Keratinocyte (primary cell): ENCODE data around the gene CELF5. TPM values are rescaled to one million over a fixed set of nuclear protein-coding genes. Genes with fewer than 3 reads are reported as not detected.

Source experiments
- DNase-seq: peaks from one replicate; pipeline ENCODE4 v3.0.0-alpha.2; 2011; ENCODE audit warnings: low read depth, missing footprints, low spot score
- FAIRE-seq: peaks from 2 replicates; lab custom pipeline; 2011; peaks lifted over from hg19 to GRCh38; lab: Jason Lieb, UNC
- H2AFZ ChIP-seq: 2 replicates; pipeline ENCODE4 v1.6.0; 2012; ENCODE audit warnings: low read length, control low read depth, inconsistent platforms; ENCODE audit not compliant: control insufficient read depth
- H3K27ac ChIP-seq: 2 replicates; pipeline ENCODE4 v1.5.1; 2011; ENCODE audit warnings: low read length; ENCODE audit not compliant: control insufficient read depth, insufficient read depth
- H3K27me3 ChIP-seq: 3 replicates; pipeline ENCODE4 v1.6.0; 2011; ENCODE audit warnings: low read length; ENCODE audit not compliant: control insufficient read depth, insufficient read depth; ENCODE audit errors: extremely low read depth
- H3K36me3 ChIP-seq, 2 experiments: 2 replicates in 1 of 2; 3 replicates in 1 of 2; pipeline ENCODE4 v1.5.1; 2011; ENCODE audit warnings: low read length in 2 of 2, mild to moderate bottlenecking in 1 of 2; ENCODE audit not compliant: control insufficient read depth in 2 of 2, insufficient read depth in 2 of 2; ENCODE audit errors: extremely low read depth in 1 of 2
- H3K4me1 ChIP-seq: 3 replicates; pipeline ENCODE4 v1.5.1; 2011; ENCODE audit warnings: low read length; ENCODE audit not compliant: control insufficient read depth, insufficient read depth; ENCODE audit errors: extremely low read depth
- H3K4me2 ChIP-seq: 3 replicates; pipeline ENCODE4 v1.6.0; 2011; ENCODE audit warnings: low read depth, low read length; ENCODE audit not compliant: control insufficient read depth, insufficient read depth; ENCODE audit errors: extremely low read depth
- H3K4me3 ChIP-seq, 3 experiments: fragments of 200-600 bp in 1 of 3; sonication (generic) in 1 of 3; 2 replicates in 2 of 3; 3 replicates in 1 of 3; pipeline ENCODE4 v1.5.1; 2011 to 2016; ENCODE audit warnings: low read length in 3 of 3, mild to moderate bottlenecking in 3 of 3, control low read depth in 2 of 3, inconsistent platforms in 1 of 3, low read depth in 1 of 3, mixed read lengths in 1 of 3, mixed run types in 1 of 3, moderate library complexity in 1 of 3; ENCODE audit not compliant: control insufficient read depth in 2 of 3, insufficient read depth in 2 of 3; ENCODE audit errors: extremely low read depth in 1 of 3
- H3K79me2 ChIP-seq: 2 replicates; pipeline ENCODE4 v1.6.0; 2012; ENCODE audit warnings: low read length; ENCODE audit not compliant: control insufficient read depth, insufficient read depth
- H3K9ac ChIP-seq: 3 replicates; pipeline ENCODE4 v1.6.0; 2011; ENCODE audit warnings: low read length; ENCODE audit not compliant: control insufficient read depth, insufficient read depth; ENCODE audit errors: extremely low read depth
- H3K9me1 ChIP-seq: 3 replicates; pipeline ENCODE4 v1.6.0; 2011; ENCODE audit warnings: low read length; ENCODE audit not compliant: control insufficient read depth, insufficient read depth; ENCODE audit errors: extremely low read depth
- H3K9me3 ChIP-seq: 2 replicates; pipeline ENCODE4 v1.5.1; 2012; ENCODE audit warnings: low read depth, low read length; ENCODE audit not compliant: control insufficient read depth
- H4K20me1 ChIP-seq: 3 replicates; pipeline ENCODE4 v1.6.0; 2011; ENCODE audit warnings: low read length; ENCODE audit not compliant: control insufficient read depth, insufficient read depth; ENCODE audit errors: extremely low read depth
- CTCF ChIP-seq, 3 experiments: IDR thresholded peaks in 1 of 3; conservative IDR thresholded peaks in 1 of 3; optimal IDR thresholded peaks in 1 of 3; 2 replicates in 2 of 3; 3 replicates in 1 of 3; pipeline versions ENCODE3 to v1.5.1; 2011; ENCODE audit warnings: low read length in 3 of 3, mild to moderate bottlenecking in 3 of 3, moderate library complexity in 2 of 3, control low read depth in 1 of 3, inconsistent platforms in 1 of 3; ENCODE audit not compliant: insufficient read depth in 2 of 3; ENCODE audit errors: extremely low read depth in 1 of 3
- EZH2 ChIP-seq: IDR thresholded peaks from one replicate; pipeline ENCODE4 v1.6.1; 2012; ENCODE audit warnings: inconsistent platforms, mild to moderate bottlenecking, low read length, moderate library complexity
- dilution Hi-C: fragments of 300-500 bp; cut with MboI; formaldehyde crosslinking; loops from one replicate; pipeline ENCODE4 v1.7.0; 2020; ENCODE audit warnings: low sequenced_read_pairs; ENCODE audit not compliant: extremely low pct_ligation_motif_present
- polyA plus RNA-seq, 5 experiments: library from polyadenylated mRNA; depleted of rRNA in 3 of 5; stranded (reverse) in 3 of 5; stranded (forward) in 1 of 5; unstranded in 1 of 5; fragments of >200 nt; gene quantifications; 1 replicate in 1 of 5; 2 replicates in 3 of 5; 3 replicates in 1 of 5; pipeline versions ENCODE4 v1.2.1 to v1.2.3, GENCODE V29; 2011 to 2012; ENCODE audit warnings: missing spikeins in 2 of 5, low read depth in 1 of 5, low replicate concordance in 1 of 5

CELF5 gene
- polyA plus RNA-seq, 1 donor (not counting 4 experiments of a cell fraction or from before 2014, with no cell fraction given): 0.04 TPM

GRCh38 chr19:3272401-3272931 lies 48.0 kb downstream of the CELF5 start:
- DNase-seq: no peak
- Histone ChIP-seq H3K4me2 (no peak overlapping the region), H3K9me1 (no peaks in the 10 kb centered on the region), H3K36me3 (no peaks in the 10 kb centered on the region), H3K79me2 (no peaks in the 10 kb centered on the region), H2AFZ (no peak overlapping the region), H4K20me1 (no peaks in the 10 kb centered on the region), H3K27me3 (peaks cover 54% of the 10 kb centered on the region), H3K4me3 (no peak overlapping the region), H3K4me1 (no peaks in the 10 kb centered on the region), H3K9me3 (peaks cover 2% of the 10 kb centered on the region), H3K9ac (no peak overlapping the region), H3K27ac (no peak overlapping the region)
- dilution Hi-C loops: no loop called here
- FAIRE-seq: no peak
- TF ChIP-seq EZH2 (no peak), CTCF (optimal IDR thresholded peaks at IDR 0.05 in 1 of 3, IDR thresholded peaks at IDR 0.05 in 1 of 3, conservative IDR thresholded peaks at IDR 0.05 in 1 of 3; ENCODE audit: extremely low read depth in 1 of 3, insufficient read depth in 2 of 3, low read length in 3 of 3) (no peak)

GRCh38 chr19:3272952-3273351 lies 48.5 kb downstream of the CELF5 start:
- H3K36me3 ChIP-seq: no peaks in the 10 kb centered on the region
- no peaks in the 10 kb centered on the region for H3K79me2 ChIP-seq
- no peak overlapping the region for H3K27ac ChIP-seq
- H4K20me1 ChIP-seq: no peaks in the 10 kb centered on the region
- no peak overlapping the region for H3K4me2 ChIP-seq
- TF ChIP-seq EZH2: no peak
- no peak for TF ChIP-seq CTCF (optimal IDR thresholded peaks at IDR 0.05 in 1 of 3, IDR thresholded peaks at IDR 0.05 in 1 of 3, conservative IDR thresholded peaks at IDR 0.05 in 1 of 3; ENCODE audit: extremely low read depth in 1 of 3, insufficient read depth in 2 of 3, low read length in 3 of 3)
- peaks cover 2% of the 10 kb centered on the region for H3K9me3 ChIP-seq
- dilution Hi-C loops: no loop called here
- no peak overlapping the region for H3K9ac ChIP-seq
- no peak overlapping the region for H3K4me3 ChIP-seq
- peaks cover 50% of the 10 kb centered on the region for H3K27me3 ChIP-seq
- H2AFZ ChIP-seq: no peak overlapping the region
- no peaks in the 10 kb centered on the region for H3K9me1 ChIP-seq
- no peaks in the 10 kb centered on the region for H3K4me1 ChIP-seq
- DNase-seq (no peak), FAIRE-seq (no peak)
